SKM-1 treated with dmso at 0.1 percent for 144 hours (cell line): ENCODE data around the gene PICALM.
"Not testable (repeated sequence)": the region's sequence is repeated elsewhere in the genome, so short reads cannot be mapped to it uniquely, and the experiment has no call there.

ENCODE experiments used
- DNase-seq: peaks from one replicate; lab custom pipeline; 2025; ENCODE audit not compliant: unreplicated experiment; lab: John Stamatoyannopoulos, UW

Gene PICALM

DNA sequence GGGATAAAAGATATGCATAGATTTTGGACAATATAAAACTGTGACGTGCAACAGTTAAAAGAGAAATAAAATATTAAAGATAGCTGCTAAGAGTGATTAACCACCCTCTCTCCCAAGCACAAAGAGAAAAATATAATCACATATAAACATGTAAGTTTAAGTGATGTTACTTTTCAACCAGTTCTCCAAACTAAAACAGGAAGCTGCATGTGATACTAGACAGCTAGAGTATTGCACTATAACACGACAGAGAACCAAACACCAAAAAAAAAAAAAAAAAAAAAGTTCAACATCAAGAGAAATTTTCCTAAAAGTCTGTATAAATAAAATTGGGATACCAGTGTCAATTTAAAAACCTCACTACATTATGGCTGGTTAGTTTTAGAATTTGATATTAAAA lies 79.1 kb downstream of the PICALM start:
- no peak for DNase-seq

DNA sequence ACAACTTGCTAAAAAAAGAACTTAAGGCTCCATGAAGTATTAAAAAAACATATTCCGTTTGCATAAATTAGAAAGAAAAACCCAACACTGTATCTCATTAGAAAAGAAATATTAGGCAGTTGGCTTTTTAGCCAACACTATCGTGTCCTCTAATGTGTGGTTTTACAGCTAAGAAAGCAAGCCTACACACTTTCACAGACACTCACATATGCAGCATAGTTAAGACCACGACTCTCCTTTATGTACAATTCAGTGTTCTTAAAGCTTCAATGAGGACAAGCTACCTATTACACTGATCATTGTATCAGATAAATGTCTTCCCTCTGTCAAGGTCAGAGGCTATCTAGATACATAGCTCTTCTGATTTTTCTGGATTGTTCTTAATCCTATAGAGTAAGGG lies 80.1 kb downstream of the PICALM start:
- no peak for DNase-seq

DNA sequence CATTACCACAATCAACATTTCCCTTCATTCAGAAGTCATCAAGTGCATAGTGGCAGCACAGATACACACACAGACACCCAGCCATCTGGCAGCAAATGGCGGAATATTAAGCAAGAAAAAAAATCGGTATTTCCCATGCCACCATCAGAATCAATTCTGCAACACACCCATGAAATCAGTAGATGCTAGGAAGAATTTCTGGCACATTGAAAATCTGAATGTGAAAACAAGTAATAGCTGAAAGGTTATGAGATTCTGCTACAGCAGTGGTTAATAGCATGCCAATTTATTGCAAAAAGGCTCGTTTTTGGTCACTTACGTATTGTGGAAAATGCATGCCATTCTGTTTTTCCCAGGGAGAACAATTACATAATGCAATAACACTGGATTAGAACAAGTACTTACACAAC lies 91.1 kb downstream of the PICALM start:
- DNase-seq: no peak

DNA sequence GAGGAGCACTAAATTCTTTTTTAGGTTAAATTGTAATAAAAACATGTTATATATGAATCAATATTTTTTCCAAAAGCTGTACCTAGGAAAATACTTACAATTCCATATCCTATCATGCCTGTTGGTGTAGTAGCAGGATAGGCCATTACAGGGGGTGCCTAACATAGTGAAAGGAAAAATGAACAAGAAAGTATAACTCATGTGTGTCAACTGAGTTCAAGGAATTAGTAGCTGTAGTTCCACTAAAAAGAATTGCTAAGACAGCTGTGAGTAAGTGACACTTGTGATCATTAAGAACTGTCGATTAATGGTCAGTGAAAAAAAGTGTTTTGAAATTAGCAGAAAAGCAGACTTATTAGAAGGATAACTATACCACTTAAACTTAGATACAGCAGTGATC lies 92.4 kb downstream of the PICALM start:
- no peak for DNase-seq

DNA sequence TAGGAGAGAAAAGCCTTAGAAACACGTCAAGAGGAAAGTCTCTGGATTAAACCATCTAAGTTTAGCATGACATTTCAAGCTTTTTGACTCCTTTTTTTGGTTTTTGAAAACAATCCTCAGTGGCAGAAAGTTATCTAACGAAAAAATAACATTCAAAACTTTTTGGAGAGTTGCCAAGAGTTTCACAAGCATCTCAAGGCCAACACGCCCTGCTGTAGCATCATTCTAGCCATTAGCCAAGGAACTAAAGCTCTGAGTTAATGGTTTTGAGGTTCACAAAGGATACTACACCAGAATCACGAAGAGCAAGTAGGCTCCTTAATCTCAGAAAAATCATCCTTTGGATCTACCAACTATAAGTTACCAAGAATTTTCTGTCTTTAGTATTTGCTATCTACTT lies 94.8 kb downstream of the PICALM start:
- DNase-seq: no peak

DNA sequence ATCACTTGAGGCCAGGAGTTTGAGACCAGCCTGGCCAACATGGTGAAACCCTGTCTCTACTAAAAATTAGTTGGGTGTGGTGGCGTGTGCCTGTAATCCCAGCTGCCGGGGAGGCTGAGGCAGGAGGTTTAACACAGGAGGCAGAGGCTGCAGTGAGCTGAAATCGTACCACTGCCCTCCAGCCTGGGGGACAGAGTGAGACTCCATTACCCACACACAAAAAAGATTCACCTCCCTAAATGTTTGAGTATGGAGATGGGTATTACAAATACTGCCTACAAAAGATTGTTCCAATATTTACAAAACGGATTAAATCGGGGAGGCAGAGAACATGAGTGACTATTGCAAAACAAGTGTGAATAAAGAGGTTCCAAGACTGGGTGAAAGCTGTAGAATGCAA lies 98.3 kb downstream of the PICALM start:
- DNase-seq: no peak

DNA sequence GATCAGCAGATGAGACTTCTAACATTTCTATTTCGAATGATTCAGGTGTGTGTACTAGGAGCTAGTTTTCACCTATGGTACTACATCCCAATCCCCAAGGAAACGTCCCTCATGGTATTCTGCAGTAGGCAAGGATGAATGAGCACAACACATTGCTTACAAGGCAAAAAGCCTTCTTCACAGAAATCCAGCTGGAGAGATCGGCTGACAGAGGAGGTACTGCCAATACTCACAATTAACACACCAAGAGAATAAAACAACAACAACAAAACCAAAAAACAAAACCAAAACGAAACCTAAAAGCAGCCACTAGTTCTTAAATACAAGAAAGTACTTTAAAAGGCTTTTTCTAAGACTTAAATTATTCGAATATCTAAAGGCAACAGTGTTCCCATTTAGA lies 101.4 kb downstream of the PICALM start:
- no peak for DNase-seq

DNA sequence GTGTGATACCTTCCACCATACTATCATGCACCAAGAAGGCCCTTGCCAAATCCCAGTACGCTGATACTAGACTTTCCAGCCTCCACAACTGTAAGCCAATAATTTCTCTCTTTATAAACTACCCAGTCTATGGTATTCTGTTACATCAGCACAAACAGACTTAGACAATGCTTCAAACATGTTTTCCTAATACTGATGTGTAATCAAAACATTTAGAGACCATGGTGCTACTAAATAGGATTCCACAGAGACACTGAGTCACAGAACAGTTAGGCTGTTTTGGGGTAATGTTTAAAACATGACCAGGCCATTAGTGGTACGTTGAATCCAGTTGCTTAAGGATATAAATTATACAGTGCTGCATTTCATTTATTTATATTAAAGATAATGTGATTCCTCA lies 103.7 kb downstream of the PICALM start:
- DNase-seq: no peak

DNA sequence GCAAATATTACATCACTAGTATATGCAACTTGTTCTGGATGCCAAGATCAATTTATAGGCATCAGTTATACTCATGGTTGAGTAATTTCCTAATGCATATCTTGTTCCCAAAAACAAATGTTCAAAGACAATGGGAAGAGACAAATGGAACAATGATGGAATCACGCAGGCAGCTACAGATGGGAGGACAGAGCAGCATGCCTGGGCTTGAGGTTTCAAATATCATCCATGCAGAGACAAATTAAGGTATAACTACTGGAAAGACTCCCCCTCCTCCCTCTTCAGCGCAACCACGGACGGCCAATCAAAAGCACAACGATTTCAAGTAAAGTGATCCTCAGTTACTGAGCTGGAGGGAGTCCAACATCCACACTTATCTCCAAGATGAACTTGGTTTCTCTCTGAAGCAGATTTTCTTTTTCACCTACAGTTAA lies 106.9 kb downstream of the PICALM start:
- DNase-seq: no peak

DNA sequence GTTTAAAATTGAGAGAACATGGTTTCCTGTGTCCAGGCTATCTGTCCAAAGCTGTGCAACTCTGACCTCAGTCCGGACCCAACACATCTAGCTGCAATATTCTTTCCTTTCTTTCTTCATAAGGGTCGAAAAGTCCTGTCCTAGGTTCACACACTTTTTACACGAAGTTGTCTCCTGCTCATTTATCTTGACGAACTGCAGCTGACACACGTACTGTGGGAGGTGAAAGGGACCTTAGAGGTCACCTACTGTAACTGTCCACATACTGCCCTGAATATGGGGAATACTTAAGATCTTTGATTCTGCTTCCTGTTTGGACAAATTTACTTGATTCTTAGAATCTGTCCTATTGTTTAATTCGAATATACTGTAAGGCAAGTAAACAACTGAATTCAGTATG lies 107.8 kb downstream of the PICALM start:
- no peak for DNase-seq

DNA sequence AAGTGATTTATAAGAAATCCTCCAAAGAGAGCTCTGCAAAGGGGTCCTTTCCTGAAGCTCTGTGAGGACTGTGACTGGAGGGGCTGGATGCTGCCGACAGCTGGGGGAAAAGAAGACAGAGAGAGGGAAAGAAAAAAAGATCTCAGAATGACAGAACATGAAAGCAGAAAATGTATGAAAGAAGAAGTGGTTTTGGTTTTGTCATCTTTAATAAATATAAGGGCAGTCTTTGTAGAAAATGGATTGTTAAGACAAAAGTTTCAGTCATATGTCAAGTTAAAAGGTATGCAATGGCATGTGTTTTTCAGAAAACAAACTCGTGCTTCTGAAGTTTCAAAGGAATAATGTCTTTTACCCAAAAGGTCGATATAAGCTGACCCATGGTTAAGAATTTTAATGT lies 108.2 kb downstream of the PICALM start:
- no peak for DNase-seq

DNA sequence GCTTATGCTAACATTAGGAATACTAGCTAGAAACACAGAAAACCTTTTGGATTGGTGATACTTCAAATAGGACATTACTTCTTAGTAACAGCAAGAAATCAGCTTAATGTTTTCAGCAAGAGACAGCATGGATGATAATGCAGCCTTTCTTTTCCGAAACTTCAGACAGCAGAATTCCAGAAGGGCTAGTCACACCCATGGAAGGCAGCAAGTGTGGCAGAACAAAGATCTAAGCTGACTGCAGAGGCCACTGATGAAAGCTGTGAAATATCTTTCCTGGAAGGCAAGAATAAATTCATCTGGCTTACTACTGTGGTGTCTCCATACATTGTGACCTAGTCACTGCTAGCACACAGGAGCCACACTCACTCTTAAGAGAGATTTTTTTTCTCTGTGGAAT lies 113.4 kb downstream of the PICALM start:
- no peak for DNase-seq

DNA sequence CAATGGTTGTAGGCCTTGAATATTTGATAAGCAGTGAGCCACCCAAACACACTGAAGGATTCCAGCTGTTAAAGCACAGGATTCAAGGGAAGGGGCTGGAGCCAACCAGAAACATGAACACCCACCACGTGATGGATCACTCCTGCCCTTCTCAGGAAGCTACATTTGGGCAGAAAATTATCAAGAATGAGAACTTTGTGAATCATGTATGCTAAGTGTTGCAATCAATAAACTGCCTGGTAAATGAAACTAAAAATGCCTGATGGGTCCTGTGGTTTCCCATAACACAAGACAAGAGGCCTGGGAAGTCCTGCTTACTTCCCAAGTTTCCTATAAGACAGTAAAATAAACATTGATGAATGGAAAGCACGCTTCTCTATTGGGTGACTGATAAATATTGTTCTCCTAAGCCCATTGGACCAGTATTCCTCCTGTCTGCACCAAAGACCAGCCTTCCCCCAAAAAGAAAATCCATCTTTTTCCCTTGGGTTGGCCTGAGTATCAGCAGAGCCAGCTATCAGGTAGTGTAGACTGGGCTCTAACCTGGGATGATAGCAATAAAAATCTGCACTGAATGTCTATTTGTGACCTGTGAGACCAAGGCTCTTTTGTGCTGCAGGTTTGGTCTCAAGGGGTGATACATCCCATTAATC lies 115.3 kb downstream of the PICALM start:
- DNase-seq: no peak

DNA sequence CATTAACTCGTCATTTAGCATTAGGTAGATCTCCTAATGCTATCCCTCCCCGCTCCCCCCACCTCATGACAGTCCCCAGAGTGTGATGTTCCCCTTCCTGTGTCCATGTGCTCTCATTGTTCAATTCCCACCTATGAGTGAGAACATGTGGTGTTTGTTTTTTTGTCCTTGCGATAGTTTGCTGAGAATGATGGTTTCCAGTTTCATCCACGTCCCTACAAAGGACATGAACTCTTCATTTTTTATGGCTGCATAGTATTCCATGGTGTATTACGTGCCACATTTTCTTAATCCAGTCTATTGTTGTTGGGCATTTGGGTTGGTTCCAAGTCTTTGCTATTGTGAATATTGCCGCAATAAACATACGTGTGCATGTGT lies 116.8 kb downstream of the PICALM start:
- DNase-seq: not testable (repeated sequence)

DNA sequence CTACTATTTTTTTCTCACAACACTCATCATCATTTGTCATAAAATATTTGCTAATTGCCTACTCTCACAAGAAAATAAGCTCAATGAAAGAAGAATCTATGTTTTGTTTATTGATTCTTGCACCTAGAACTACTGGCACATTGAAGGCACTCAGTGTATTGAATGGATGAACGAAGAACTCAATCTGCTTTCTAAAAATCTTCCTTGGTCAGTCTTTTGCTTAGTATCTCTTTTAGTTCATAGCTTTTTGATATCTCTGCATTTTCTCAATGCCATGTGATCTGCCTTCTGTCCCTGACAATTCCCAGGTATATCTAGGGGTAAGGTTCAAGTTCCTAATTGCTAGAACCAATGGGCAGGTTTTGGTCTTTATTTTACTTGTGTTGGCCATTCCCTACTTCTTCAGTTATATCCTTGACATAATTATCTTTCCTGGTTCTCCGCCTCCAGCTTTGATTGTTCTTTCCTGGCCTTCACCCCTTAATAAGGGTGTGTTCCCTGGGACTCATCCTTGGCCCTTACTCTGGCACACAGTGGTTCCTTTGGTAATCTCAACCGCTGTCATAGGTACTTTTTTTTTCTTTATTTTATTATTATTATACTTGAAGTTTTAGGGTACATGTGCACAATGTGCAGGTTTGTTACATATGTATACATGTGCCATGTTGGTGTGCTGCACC lies 117.3 kb downstream of the PICALM start:
- no peak for DNase-seq

DNA sequence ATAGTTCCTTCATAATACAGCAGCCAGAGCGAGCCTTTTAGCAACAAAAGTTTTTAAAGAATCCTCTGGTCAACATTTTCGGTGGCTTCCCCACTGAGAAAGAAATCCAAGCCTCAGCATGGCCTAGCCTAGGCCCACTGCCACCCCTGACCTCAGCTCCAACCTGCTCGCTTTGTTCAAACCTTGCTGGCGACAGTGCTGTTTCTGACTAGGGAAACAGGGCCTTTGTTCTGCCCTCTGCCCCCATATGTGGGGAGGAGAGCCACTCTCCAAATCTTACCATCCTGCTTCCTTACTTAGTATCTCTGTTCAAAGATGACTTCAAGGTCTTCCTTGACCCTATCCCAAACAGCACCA lies 117.9 kb downstream of the PICALM start:
- DNase-seq: no peak

DNA sequence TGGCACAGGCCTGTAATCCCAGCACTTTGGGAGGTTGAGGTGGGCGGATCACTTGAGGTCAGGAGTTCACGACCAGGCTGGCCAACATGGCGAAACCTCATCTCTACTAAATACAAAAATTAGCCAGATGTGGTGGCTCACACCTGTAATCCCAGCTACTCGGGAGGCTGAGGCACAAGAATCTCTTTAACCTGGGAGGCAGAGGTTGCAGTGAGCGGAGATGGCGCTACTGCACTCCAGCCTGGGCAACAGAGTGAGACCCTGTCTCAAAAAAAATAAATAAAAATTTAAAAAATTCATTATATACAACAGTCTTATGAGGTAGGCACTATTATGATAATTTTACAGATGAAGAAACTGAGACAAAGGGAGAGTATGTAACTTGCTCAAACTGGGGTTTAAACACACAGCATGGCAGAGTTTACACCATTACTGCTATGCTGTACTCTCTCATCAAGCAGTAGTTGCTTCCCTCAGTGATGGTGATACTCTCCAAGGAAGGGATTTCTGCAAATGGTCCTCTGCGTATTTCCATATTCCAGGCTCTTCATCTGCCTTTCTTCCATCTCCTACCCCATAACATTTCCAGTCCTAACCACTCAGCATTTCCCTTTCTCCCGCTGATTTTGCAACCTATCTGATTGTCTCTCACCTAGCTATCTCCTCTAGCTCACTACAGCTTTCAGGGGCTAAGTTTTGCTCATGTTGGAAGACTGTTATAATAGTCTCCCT lies 118.4 kb downstream of the PICALM start:
- no peak for DNase-seq

DNA sequence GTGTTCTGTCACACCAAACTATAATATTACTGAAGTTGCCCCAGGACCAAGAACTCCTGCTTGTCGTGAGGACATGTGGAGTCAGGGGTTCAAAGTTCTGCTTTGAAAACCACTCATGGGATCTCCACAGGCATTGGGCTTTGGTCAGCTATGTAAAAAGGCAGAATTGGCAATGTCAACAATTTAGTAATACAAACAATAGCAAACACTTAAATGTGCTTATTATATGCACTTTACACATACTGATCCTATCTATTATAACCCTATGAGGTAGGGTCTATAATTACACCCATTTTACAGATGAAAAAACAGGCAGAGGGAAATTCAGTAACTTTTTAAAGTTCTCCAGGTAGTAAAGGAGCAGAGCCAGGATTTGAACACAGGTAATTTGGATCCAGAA lies 119.1 kb downstream of the PICALM start:
- DNase-seq: no peak

DNA sequence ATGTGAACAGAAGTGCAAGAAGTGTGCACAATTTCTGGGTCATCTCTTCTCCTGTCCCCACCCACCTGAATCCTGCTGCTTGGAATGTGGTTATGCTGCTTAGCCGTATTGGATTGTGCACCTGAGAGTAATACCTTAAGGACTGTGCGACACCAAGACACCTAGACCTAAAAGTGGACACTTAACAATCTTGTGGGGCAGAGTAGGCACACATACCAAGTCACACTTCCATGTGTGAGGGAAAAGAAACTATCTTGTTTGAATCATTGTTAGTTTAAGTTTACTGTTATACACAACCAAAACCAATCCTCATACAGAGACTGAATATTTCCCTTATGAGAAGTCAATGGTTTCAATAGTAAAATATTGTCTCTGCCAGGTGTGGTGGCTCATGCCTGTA lies 120.0 kb downstream of the PICALM start:
- no peak for DNase-seq

DNA sequence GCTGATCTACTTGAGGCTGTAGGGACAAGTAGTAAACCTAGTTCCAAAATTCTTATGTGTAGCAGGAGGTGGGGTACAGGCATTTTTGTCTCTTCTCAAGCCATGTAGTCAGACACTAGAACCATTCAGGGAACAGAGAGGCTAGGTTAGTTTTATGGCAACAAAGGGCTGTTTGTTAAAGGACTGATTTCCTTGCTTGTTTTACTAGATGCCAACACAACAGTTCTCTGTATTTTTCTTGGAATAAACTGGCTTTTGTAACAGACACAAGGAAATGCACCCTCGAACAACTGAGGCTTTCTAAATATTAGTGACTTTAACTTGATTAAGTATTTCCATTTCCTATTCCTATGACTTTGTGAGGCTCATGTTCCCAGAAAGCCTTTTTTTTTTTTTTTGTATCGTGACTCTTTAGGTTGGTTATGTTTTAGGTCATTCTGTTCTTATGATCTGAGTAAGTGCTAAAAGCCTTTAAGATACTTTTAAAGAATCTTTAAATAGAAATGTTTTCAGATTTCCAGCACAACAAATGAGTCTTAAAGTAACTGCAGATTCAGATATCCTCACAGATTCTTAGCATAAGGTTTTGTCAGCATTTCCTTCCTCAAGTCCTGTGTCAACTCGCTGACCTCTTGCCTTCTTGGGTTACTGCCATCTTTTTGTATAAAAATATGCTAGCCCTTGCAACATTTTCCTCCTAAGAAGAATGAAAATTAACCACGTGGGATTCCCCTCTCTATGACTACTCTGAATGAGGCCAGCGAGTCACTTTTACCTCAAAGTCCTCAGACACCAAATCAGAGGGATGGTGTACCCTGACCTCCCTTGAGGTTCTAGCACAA lies 121.2 kb downstream of the PICALM start:
- peak; percentile 53 for DNase-seq

DNA sequence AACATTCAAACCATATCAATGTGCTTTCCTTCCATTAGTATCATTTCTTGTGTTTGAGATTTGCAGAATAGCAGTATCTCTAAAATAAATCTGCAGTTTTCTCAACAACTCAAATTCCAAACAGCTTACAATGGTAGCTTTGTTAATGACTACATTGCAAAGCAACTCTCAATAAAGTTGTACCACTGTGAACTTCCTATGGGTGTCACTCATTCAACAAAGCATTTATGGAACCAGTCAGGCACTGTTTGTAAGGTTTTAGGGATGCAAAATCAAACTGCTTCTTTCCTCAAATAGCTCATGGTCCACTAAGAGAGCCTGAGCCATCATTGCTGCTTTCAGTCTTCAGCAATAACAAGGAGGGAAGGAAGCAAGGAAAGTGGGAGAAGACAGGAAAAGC lies 122.7 kb downstream of the PICALM start:
- DNase-seq: no peak

DNA sequence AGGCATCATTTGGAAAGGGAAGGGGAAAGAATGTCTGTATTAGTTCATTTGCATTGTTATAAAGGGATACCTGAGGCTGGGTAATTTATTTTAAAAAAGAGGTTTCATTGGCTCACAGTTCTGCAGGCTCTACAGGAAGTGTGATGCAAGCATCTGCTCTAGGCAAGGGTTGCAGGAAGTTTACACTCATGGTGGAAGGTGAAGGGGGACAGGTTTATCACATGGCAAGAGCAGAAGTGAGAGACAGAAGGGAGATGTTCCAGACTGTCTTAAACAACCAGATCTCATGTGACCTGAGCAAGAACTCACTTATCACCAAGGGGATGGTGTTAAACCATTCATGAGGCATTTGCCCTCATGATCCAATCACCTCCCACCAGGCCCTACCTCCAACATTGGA lies 123.1 kb downstream of the PICALM start:
- peak; percentile 18 for DNase-seq
